ENCODE data around the gene CUL3.
"Not testable (repeated sequence)": the region's sequence is repeated elsewhere in the genome, so short reads cannot be mapped to it uniquely, and the experiment has no call there.

GRCh38 chr2:224602778-224603375, 17.7 kb upstream of the CUL3 start:
- TF ChIP-seq CTCF, POLR2A (IDR thresholded peaks at IDR 0.05): not testable (repeated sequence)
